ENCODE measurements around the gene ZNF74. TPM values are rescaled to one million over a fixed set of nuclear protein-coding genes. Genes with fewer than 3 reads are reported as not detected.
"Not testable (repeated sequence)": the region's sequence is repeated elsewhere in the genome, so short reads cannot be mapped to it uniquely, and the experiment has no call there.

ZNF74 gene
- total RNA-seq (2013): 3.8 TPM
- polyA plus RNA-seq (1 to 10 TPM; 1.9 to 4.8 (median 1.9) TPM), polyA minus RNA-seq (5.5 and 7.3 TPM in 2 replicates), total RNA-seq (0.42 to 5.8 (median 2.9) reads per million in 11 experiments)

DNA sequence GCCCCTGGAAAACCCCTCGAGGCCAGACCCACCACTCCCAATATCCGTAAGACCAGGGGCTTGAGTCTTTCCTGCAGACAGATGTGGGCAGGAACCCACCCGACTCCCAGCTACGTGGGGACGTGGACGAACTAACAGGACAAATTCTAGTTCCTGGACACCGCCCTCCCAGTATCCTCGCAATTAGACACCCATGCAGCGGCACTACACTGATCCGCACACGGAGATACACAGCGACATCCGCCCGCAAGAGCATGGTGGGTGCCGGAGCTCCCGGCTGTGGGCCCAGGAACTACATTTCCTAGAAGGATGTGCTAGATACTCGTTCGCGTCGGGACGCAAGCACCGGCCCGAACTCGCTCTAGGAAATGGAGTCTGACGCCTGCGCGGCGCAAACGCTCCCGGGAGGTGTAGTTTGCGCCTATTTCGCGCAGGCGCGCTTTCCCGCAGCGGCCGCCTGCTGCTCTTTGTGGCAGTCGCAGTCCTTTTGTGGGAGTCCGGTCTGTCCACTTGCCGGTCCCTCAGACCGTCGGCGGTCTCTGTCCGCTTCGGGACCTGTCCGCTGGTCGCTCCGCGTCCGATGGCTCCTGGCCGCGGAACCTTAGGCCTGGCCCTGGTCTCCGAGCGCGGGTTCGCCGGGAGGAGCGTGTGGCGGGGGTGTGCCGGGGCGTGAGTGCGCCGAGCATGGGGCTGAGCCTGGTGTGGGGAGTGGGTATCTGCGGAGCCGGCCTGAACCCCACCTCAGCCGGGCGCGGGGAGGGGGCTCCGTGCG lies at the start of gene ZNF74:
Gene ZNF74, plus strand, starts transcription at position 447 of the 772 bp plus-strand sequence. CDS start 478 bp downstream, outside the sequence.
- H3K36me3 ChIP-seq (replicated peaks in 1 of 2; ENCODE audit: control insufficient read depth in 1 of 2, insufficient read depth in 2 of 2, low read length in 2 of 2): no peaks in the 10 kb centered on the region
- intact Hi-C loops (cut with micrococcal nuclease): no loop called here
- peak within 1 kb of the TSS; percentile 97 for H3K4me2 ChIP-seq (replicated peaks; ENCODE audit: extremely low read depth, low read length, poor library complexity, severe bottlenecking)
- H3K27ac ChIP-seq (ENCODE audit: low read depth in 1 of 2, low read length in 2 of 2): peak within 1 kb of the TSS in 1 of 2 donors; percentile 79
- Mint-ChIP-seq H3K4me1 (peaks cover 31% of the 10 kb centered on the region), H3K4me3 (peak within 1 kb of the TSS; percentile 88 to 91), H3K9me3 (peaks cover 0 to 6% (median 4%) of the 10 kb centered on the region in 7 donors), H3K36me3 (peaks cover 0 to 2% of the 10 kb centered on the region in 2 donors), H3K27ac (peak within 1 kb of the TSS; percentile 53 to 91 (median 79)), H3K27me3 (ENCODE audit: low read depth in 3 of 3) (peaks cover 0 to 6% (median 0%) of the 10 kb centered on the region in 3 donors)
- H3K27me3 ChIP-seq (ENCODE audit: control insufficient read depth in 2 of 2, insufficient read depth in 2 of 2, low read length in 2 of 2): no peaks in the 10 kb centered on the region
- peak within 1 kb of the TSS; percentile 100 for H2AFZ ChIP-seq (ENCODE audit: insufficient read depth, low read depth, low read length, poor library complexity, severe bottlenecking)
- peaks cover 0 to 5% of the 10 kb centered on the region in 2 donors for H3K9me3 ChIP-seq (replicated peaks in 1 of 2; ENCODE audit: control insufficient read depth in 1 of 2, insufficient read depth in 1 of 2, low read length in 2 of 2)
- H3K4me1 ChIP-seq (ENCODE audit: control insufficient read depth in 1 of 2, insufficient read depth in 2 of 2, low read length in 2 of 2): peaks cover 25 to 27% of the 10 kb centered on the region in 2 donors
- H3K9ac ChIP-seq (ENCODE audit: insufficient read depth, low read length, poor library complexity, severe bottlenecking): peak within 1 kb of the TSS; percentile 77
- DNase-seq: peak; percentile 75 to 87 (median 85)
- TF ChIP-seq, protein P1, sequence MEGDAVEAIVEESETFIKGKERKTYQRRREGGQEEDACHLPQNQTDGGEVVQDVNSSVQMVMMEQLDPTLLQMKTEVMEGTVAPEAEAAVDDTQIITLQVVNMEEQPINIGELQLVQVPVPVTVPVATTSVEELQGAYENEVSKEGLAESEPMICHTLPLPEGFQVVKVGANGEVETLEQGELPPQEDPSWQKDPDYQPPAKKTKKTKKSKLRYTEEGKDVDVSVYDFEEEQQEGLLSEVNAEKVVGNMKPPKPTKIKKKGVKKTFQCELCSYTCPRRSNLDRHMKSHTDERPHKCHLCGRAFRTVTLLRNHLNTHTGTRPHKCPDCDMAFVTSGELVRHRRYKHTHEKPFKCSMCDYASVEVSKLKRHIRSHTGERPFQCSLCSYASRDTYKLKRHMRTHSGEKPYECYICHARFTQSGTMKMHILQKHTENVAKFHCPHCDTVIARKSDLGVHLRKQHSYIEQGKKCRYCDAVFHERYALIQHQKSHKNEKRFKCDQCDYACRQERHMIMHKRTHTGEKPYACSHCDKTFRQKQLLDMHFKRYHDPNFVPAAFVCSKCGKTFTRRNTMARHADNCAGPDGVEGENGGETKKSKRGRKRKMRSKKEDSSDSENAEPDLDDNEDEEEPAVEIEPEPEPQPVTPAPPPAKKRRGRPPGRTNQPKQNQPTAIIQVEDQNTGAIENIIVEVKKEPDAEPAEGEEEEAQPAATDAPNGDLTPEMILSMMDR (IDR thresholded peaks at IDR 0.05): no peak
- H3K79me2 ChIP-seq (ENCODE audit: insufficient read depth, low read length): peaks cover 7% of the 10 kb centered on the region
- WGBS (ENCODE audit: insufficient coverage): under 1% methylated on average over 71 of the region's 71 CpGs
- peak within 1 kb of the TSS; percentile 43 to 89 (median 54) for H3K4me3 ChIP-seq (replicated peaks in 1 of 3; ENCODE audit: low read depth in 2 of 3, low read length in 3 of 3)
- no peaks in the 10 kb centered on the region for H4K20me1 ChIP-seq (ENCODE audit: insufficient read depth, low read length)

DNA sequence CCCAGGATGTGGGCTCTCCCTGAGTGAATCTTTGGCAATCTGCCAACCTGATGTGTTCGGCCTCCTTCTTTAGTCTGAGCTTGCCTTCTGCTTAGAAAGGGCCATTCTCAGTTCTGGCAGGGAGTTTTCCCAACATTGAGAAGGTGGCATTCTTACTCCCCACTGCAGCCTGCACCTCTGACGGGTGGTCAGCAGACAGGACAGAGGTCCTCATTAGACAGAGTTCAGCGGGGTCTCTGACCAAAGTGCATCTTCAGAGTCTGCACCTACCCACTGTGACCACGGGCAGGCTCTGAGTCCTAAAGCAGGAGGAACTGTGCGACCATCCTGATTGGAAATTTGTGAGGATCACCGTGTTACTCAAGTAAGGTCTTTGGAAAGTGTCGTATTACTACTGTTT lies 47.4 kb upstream of the ZNF74 start:
- not testable (repeated sequence) for H3K4me3 Mint-ChIP-seq

DNA sequence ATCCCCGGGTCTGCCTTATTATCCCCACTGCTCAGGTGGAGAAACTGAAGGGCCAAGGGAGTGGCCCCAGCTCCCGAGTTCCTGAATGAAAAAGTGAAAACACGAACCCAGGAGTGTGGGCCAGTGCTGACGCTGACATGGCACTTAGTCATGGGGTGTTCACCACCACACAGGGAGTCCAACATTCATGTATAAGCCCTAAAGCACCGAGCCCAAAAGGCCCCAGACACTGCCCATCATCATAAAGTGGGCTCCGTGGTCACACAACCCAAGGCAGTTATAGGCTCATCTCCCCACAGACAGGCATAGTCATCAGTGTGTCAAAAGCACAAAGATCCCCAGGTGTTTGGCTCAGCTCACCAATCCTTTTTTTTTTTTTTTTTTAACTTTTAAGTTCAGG lies 41.4 kb upstream of the ZNF74 start:
- H3K9ac ChIP-seq (ENCODE audit: insufficient read depth, low read length, poor library complexity, severe bottlenecking); H3K27ac ChIP-seq (ENCODE audit: low read depth in 1 of 2, low read length in 2 of 2); H3K36me3 ChIP-seq (replicated peaks in 1 of 2; ENCODE audit: control insufficient read depth in 1 of 2, insufficient read depth in 2 of 2, low read length in 2 of 2); H3K4me1 ChIP-seq (ENCODE audit: control insufficient read depth in 1 of 2, insufficient read depth in 2 of 2, low read length in 2 of 2); H3K27me3 ChIP-seq (ENCODE audit: control insufficient read depth in 2 of 2, insufficient read depth in 2 of 2, low read length in 2 of 2); H3K4me2 ChIP-seq (replicated peaks; ENCODE audit: extremely low read depth, low read length, poor library complexity, severe bottlenecking); H3K27ac Mint-ChIP-seq; H3K4me1 Mint-ChIP-seq; DNase-seq; intact Hi-C loops (cut with micrococcal nuclease); H3K9me3 Mint-ChIP-seq; H3K79me2 ChIP-seq (ENCODE audit: insufficient read depth, low read length); H4K20me1 ChIP-seq (ENCODE audit: insufficient read depth, low read length); H3K4me3 Mint-ChIP-seq; H2AFZ ChIP-seq (ENCODE audit: insufficient read depth, low read depth, low read length, poor library complexity, severe bottlenecking); H3K36me3 Mint-ChIP-seq; H3K27me3 Mint-ChIP-seq (ENCODE audit: low read depth in 3 of 3); H3K4me3 ChIP-seq (replicated peaks in 1 of 3; ENCODE audit: low read depth in 2 of 3, low read length in 3 of 3): not testable (repeated sequence)
- 100% methylated on average over 1 of the region's 6 CpGs for WGBS (ENCODE audit: insufficient coverage)
- H3K9me3 ChIP-seq (replicated peaks in 1 of 2; ENCODE audit: control insufficient read depth in 1 of 2, insufficient read depth in 1 of 2, low read length in 2 of 2): peaks cover 0 to 18% of the 10 kb centered on the region in 2 donors

More for the DNA sequence above, 47.4 kb upstream of the ZNF74 start:
- H3K9me3 ChIP-seq (replicated peaks in 1 of 2; ENCODE audit: control insufficient read depth in 1 of 2, insufficient read depth in 1 of 2, low read length in 2 of 2); H3K9me3 Mint-ChIP-seq; H3K4me3 ChIP-seq (replicated peaks in 1 of 3; ENCODE audit: low read depth in 2 of 3, low read length in 3 of 3); H3K36me3 ChIP-seq (replicated peaks in 1 of 2; ENCODE audit: control insufficient read depth in 1 of 2, insufficient read depth in 2 of 2, low read length in 2 of 2); DNase-seq; H3K27ac Mint-ChIP-seq; H2AFZ ChIP-seq (ENCODE audit: insufficient read depth, low read depth, low read length, poor library complexity, severe bottlenecking); H3K4me1 Mint-ChIP-seq; intact Hi-C loops (cut with micrococcal nuclease); H4K20me1 ChIP-seq (ENCODE audit: insufficient read depth, low read length); H3K27me3 Mint-ChIP-seq (ENCODE audit: low read depth in 3 of 3); H3K4me1 ChIP-seq (ENCODE audit: control insufficient read depth in 1 of 2, insufficient read depth in 2 of 2, low read length in 2 of 2); H3K27me3 ChIP-seq (ENCODE audit: control insufficient read depth in 2 of 2, insufficient read depth in 2 of 2, low read length in 2 of 2); H3K4me2 ChIP-seq (replicated peaks; ENCODE audit: extremely low read depth, low read length, poor library complexity, severe bottlenecking); H3K36me3 Mint-ChIP-seq; H3K79me2 ChIP-seq (ENCODE audit: insufficient read depth, low read length); H3K27ac ChIP-seq (ENCODE audit: low read depth in 1 of 2, low read length in 2 of 2); H3K9ac ChIP-seq (ENCODE audit: insufficient read depth, low read length, poor library complexity, severe bottlenecking): not testable (repeated sequence)
- WGBS (ENCODE audit: insufficient coverage): no CpG with 5 or more reads among the region's 7 CpGs
